SH-SY5Y (cell line): ENCODE measurements around the gene C8A.

Experiments used
- GATA2 ChIP-seq: IDR thresholded peaks from 2 replicates; pipeline ENCODE4 v1.6.1; 2011; ENCODE audit warnings: mild to moderate bottlenecking, low read depth, low read length
- GATA3 ChIP-seq: IDR thresholded peaks from 2 replicates; pipeline ENCODE4 v1.6.1; 2011; ENCODE audit warnings: low read depth, mild to moderate bottlenecking, low read length, moderate library complexity

Gene C8A

GRCh38 chr1:56831871-56832693 is 22.5 kb upstream of the C8A start:
- TF ChIP-seq GATA3 (no peak), GATA2 (no peak)

GRCh38 chr1:56833088-56833487 is 21.5 kb upstream of the C8A start:
- TF ChIP-seq GATA2 = no peak
- no peak for TF ChIP-seq GATA3

- TF ChIP-seq GATA2 (no peak), GATA3 (no peak)
These were observed 20.3 kb upstream of the C8A start for GRCh38 chr1:56834137-56834900.

- TF ChIP-seq GATA2 = no peak
- no peak for TF ChIP-seq GATA3
These were observed 18.9 kb upstream of the C8A start for GRCh38 chr1:56835657-56836056.

- TF ChIP-seq GATA3 (no peak), GATA2 (no peak)
These were observed 18.2 kb upstream of the C8A start for GRCh38 chr1:56836359-56836758.

- TF ChIP-seq GATA3 (no peak), GATA2 (no peak)
These were observed 17.2 kb upstream of the C8A start for GRCh38 chr1:56837244-56837939.

- no peak for TF ChIP-seq GATA2
- TF ChIP-seq GATA3 = no peak
These were observed 15.8 kb upstream of the C8A start for GRCh38 chr1:56838759-56839158.

GRCh38 chr1:56843544-56843943 is 11.1 kb upstream of the C8A start:
- TF ChIP-seq GATA2 (no peak), GATA3 (no peak)

GRCh38 chr1:56844545-56845136 is 10.0 kb upstream of the C8A start:
- TF ChIP-seq GATA2 (no peak), GATA3 (no peak)

- TF ChIP-seq GATA2 = no peak
- TF ChIP-seq GATA3 = no peak
These were observed 9.3 kb upstream of the C8A start for GRCh38 chr1:56845343-56845742.

- no peak for TF ChIP-seq GATA3
- TF ChIP-seq GATA2 = no peak
These were observed 4.8 kb upstream of the C8A start for GRCh38 chr1:56849750-56850149.

GRCh38 chr1:56850411-56850810 is 4.2 kb upstream of the C8A start:
- TF ChIP-seq GATA3 (no peak), GATA2 (no peak)

GRCh38 chr1:56850922-56851321 is 3.7 kb upstream of the C8A start:
- no peak for TF ChIP-seq GATA2
- no peak for TF ChIP-seq GATA3

GRCh38 chr1:56852476-56852875 is 2.1 kb upstream of the C8A start:
- no peak for TF ChIP-seq GATA3
- no peak for TF ChIP-seq GATA2

GRCh38 chr1:56855190-56855589 is 593 bp downstream of the C8A start:
- no peak for TF ChIP-seq GATA3
- no peak for TF ChIP-seq GATA2
